GM19467 (cell line): ENCODE results near the gene SLC2A1.
A peak's percentile ranks its signal among the peaks of the same experiment; 100 is the strongest.

ENCODE experiments used
- ATAC-seq: cut with Tn5 transposase; IDR thresholded peaks from one replicate; pipeline ENCODE4 v1.9.1; 2021; ENCODE audit warnings: mild to moderate bottlenecking, moderate library complexity; ENCODE audit not compliant: unreplicated experiment

Gene SLC2A1

DNA sequence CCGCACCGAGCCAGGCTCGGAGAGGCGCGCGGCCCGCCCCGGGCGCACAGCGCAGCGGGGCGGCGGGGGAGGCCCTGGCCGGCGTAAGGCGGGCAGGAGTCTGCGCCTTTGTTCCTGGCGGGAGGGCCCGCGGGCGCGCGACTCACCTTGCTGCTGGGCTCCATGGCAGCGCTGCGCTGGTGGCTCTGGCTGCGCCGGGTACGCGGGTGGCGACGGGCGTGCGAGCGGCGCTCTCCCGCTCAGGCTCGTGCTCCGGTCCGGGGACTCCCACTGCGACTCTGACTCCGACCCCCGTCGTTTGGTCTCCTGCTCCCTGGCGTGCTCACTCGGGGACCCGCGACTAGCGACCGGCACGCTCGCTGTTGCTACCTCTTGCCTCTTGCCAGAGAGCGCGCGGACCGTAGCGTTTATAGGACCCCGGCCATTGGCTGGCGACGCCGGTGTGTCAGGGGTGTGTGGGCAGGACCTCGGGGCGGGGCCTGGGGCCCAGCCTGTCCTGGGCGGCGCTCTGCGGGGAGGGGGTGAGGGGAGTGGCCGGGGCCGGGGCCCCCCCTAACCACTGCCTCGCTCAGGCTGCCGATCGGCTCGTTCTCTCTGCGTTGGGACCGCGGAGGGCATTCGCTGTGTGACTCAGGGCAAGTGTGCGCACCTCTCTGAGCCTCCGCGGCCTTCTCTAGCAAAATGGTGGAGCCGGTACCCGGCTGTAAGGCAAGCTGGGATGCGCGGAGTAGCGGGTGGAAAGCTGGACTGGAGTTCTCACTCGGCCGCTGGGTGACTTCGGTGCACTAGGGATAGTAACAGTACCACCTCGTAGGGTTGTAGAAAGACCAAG lies at the start of gene SLC2A1:
SLC2A1 (minus strand) TSS at position 381 of the 832 bp plus-strand sequence; CDS start at position 164, 217 bp downstream.
- peak; percentile 73 for ATAC-seq

DNA sequence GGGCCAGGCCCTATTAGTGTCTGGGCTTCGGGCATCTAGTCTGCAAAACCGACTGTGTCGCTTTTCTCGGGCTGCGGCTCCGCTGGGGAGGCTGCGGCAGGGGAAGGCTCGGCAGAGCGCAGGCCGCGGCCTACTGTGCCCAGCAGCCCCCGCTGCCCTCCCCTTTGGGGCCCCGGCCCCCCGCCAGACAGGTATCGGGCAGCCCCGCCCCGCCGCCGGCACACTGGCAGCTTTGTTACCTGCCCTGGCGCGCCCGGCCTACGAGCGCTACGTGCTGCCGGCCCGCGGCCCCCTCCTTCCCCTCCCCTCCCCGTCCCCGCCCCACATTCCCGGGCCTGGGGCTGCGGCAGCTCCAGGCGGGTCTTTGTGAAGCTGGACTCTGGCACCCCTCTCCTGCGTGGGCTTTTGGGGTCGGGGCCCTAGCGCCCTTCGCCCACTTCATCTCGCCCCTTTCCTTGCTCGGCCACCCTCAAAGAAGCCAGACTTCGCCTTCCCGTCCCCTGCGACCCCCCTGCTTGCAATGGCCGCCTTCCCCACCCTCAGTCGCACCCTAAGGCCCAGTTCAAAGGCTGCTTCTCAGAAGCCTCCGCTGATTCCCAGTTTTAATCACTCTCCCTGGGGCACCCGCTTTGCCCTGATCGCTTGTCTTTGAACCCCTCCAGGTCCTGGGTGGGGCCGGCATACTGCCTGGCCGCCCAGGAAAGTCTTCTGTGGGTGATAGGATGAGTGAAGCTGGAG lies 48.9 kb upstream of the SLC2A1 start:
- no peak for ATAC-seq

DNA sequence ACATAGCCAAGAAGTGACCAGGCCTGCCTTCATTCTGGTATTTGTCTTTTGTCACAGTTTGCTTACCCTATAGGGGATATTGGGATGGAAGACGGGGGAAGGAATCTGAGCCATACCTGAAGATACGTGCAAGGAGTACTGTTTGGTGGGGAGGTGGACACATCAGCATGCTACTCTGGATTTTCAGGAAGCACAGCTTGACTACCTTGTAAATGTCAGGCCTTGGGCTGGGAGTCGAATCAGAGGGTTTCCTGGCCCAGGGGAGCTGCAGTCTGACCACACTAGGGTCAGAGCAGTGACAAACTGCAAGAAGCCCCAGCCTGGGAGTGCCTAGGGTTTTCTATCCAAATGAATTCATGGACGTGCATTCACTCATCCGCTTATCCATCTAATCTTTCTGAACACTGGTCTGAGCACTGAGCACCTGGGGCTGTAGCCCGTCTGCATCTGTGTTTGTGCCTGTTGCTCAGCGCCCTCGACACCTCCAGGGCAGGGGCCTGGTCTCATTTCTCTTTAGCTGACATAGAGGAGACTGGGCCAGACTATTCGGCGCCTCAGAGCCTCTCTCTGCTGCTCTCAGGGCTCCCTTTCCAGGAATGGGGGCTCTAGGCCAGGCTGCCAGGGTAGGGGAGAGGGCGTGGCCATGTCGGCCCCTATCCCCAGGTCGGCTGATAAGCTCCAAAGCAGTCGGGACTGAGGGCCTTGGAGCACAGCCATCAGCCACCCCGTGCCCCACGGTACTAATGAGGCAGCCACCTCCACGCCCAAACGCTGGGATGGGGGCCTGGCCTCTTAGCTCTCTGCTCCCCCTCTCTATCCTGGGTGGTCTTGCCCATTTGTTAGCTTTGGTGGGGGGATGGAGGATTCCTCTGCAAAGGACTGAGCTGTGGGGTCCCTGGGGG lies 47.0 kb upstream of the SLC2A1 start:
- ATAC-seq: no peak

- no peak for ATAC-seq
These were observed 46.2 kb upstream of the SLC2A1 start for GRCh38 chr1:43004587-43005459.

- no peak for ATAC-seq
These were observed 44.1 kb upstream of the SLC2A1 start for GRCh38 chr1:43002766-43003165.

DNA sequence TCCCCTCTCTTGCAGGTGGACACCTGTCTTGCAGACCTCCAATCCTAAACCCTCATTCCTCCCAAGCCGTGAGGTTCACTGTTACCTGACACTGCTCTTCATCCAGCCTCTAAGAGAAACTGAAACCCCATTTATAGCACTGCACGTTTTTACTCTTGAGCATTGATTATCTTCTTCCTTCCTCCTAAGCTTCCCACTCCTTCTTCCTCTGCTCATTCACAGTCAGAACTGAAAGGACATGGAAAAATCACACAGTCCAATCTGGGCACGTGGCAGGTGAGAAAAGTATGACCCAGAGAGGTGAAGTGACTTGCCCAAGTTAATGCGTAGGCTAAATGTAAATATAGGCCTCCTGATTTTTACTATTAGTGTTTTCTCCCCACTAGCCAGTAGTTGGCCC lies 43.4 kb upstream of the SLC2A1 start:
- ATAC-seq: no peak

GRCh38 chr1:43001434-43001833 lies 42.8 kb upstream of the SLC2A1 start:
- no peak for ATAC-seq

DNA sequence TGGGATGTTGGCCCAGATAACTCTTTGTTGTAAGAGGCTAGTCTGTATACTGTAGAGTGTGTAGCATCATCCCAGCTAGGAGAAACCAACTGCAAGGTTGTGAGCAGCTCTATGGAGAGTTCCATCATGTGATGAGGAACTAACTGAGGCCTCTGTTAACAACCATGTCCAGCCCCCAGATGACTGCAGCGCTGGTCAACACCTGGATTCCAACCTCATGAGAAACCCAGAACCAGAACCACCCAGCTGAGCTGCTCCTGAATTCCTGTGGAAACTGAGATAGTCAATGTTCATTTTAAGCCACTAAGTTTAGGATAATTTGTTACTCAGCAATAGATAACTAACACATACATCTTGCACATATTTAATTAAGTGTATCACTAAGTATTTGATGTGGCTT lies 41.6 kb upstream of the SLC2A1 start:
- no peak for ATAC-seq

- ATAC-seq: no peak
These were observed 40.6 kb upstream of the SLC2A1 start for GRCh38 chr1:42999308-42999707.

GRCh38 chr1:42998386-42998785 lies 39.7 kb upstream of the SLC2A1 start:
- no peak for ATAC-seq

DNA sequence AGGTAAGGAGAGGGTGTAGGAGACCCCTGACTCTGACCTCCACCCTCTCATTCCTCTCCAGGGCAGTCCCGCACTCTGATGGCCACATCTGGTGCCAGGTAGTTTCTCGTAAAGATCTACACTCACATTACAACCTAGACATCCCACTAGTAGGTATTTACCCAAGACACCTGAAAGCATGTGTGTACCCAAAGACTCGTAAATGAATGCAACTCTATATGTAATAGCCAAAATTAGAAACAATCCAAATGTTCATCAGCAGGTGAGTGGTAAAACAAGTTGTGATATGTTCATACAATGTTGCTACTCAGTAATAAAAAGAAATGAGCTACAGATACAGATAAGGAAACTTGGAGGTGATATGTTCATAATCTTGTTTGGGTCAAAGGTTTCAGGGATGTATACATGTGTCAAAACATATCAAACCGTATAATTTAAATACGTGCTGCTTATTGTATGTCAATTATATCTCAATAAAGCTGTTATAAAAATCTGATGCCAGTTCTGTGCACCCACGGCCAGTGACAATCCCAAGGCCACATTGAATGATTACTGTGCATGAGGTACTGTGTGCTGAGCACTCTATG lies 37.8 kb upstream of the SLC2A1 start:
- ATAC-seq: no peak

- no peak for ATAC-seq
These were observed 35.0 kb upstream of the SLC2A1 start for GRCh38 chr1:42993502-42994136.

DNA sequence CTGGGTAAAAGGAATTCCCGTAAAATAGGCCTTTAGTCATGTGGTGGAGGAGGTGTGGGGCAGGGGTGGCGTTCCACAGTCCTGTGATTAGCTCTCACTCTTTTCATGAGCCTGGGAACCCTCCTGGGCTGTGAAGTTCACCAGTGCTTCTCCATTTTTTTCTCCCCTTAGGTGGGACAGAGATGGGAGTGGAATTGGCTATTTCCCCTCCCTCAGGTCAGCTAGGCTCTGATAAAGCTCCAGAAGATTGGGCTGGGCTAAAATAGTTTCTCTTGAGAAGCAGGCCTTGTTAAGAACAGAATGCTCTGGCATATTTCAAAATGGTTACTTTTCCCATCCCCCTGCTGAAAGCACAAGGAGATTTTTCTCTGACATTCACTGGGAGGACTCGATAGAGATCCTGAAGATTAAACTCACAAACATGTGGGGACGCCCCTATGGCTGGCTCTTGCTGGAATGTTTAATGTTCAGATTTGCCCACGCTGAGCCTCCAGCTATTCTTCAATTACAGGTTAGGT lies 33.4 kb upstream of the SLC2A1 start:
- ATAC-seq: no peak

GRCh38 chr1:42990757-42991346 lies 32.2 kb upstream of the SLC2A1 start:
- no peak for ATAC-seq

DNA sequence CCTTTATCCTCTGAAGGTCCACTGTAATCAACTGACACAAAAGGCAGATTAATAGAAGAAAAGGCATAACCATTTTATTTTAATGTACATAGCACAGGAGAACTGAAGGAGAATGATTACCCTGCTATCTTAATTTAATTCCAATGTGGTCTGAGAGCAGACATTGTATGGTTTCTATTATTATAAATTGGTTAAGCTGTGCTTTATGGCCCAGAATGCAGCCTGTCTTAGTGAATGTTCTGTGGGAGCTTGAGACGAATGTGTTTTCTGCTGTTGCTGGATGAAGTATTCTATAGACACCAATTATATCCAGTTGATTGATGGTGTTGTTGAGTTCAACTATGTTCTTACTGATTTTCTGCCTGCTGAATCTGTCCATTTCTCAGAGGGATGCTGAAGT lies 25.0 kb upstream of the SLC2A1 start:
- ATAC-seq: no peak

DNA sequence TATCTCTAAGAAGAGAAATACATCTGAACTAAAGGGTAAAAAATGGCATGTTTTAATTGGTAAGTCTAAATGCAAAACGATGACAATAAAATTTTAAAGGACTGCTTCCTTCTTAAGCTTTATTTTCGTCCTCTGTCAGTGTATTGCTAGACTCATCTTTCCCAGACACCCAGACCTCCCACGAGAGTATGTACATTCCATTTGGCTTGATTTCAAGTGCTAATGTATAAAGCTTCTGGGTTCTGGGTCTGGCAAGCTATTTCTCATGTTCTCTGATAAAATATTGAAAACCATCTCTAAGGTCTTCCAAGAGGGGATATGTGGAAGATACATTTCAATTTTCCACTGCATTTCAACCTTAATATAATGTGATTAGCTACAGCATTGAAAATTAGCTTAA lies 24.6 kb upstream of the SLC2A1 start:
- no peak for ATAC-seq

DNA sequence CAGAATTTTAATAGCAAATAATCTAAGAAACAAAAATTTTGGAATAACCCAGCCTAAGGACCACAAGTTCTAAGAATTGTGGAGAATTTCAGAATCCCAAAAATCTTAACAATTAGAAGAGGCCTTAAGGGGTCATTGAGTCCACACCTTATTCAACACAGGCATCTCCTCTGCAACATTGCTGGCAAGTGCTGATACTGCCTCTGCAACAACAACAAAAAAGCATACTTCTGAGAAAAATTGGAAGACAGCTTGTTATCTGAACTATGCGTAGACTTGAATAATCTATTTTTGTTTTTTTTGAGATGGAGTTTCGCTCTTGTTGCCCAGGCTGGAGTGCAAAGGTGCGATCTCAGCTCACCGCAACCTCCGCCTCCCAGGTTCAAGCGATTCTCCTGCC lies 24.0 kb upstream of the SLC2A1 start:
- no peak for ATAC-seq

DNA sequence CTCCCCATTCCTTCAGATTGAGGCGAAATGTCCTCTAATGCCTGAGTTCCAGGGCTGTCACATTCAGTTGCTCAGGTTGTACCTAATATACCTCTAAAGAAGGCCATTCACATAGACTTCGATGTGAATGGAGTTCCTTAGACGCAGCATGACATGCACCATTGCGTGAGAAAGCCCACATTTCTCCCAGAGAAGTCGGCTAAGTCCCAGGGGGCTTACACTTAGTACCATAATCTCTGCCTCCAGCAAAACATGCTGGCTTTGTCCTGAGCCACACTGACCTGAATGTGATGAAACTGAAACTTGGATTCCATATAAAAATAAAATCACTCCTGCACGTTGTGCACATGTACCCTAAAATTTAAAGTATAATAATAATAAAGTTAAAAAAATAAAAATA lies 23.2 kb upstream of the SLC2A1 start:
- no peak for ATAC-seq
